Right ventricle myocardium inferior (tissue), 1 donor: ENCODE data around the gene TUFT1. TPM values are rescaled to one million over a fixed set of nuclear protein-coding genes. Genes with fewer than 3 reads are reported as not detected.
"Not testable (repeated sequence)": the region's sequence is repeated elsewhere in the genome, so short reads cannot be mapped to it uniquely, and the experiment has no call there.

Source experiments
- ATAC-seq: fragments of 200-7000 bp; cut with Tn5 transposase; one replicate; pipeline ENCODE4 v1.9.1; 2020; ENCODE audit warnings: mild to moderate bottlenecking, moderate library complexity
- DNase-seq: peaks from one replicate; pipeline ENCODE4 v3.0.0; 2021; ENCODE audit errors: missing footprints
- intact Hi-C: fragments of 100-400 bp; cut with DNase I; formaldehyde crosslinking; loops from one replicate; pipeline ENCODE4 v1.11.0; 2022
- total RNA-seq: library from RNA; stranded (reverse); fragmentation: NEBNext Ultra II Directional; extraction: Animal tissue kit (Norgen Biotek cat#: 25700); gene quantifications from one replicate; pipeline ENCODE4 v1.2.1, GENCODE V29; 2021
- donor health status: DM: no; HTN: yes; CAD: no; lungs with severe emphysema.

TUFT1 gene
- total RNA-seq, 1 donor from 2014 or later: 3.5 TPM

DNA sequence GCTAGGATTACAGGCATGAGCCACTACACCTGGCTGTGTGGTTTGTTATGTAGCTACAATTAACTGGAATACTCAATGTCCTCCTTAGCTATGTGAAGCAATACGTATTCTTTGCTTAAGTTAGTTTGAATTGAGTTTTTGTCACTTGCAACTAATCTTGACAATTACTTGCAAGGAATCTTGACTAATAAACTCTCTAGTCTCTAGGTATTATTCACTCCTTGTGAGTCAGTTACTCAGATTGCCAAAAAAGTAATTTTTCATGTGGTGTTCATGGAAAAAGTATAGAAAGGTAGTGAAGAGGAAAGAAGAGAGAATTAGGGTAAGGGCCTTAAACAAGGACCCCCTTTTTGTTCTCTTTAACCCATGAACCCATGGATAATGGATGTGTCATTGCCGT is 64.2 kb downstream of the TUFT1 start:
- DNase-seq: no peak
- intact Hi-C loops: no loop called here
- ATAC-seq: no peak

DNA sequence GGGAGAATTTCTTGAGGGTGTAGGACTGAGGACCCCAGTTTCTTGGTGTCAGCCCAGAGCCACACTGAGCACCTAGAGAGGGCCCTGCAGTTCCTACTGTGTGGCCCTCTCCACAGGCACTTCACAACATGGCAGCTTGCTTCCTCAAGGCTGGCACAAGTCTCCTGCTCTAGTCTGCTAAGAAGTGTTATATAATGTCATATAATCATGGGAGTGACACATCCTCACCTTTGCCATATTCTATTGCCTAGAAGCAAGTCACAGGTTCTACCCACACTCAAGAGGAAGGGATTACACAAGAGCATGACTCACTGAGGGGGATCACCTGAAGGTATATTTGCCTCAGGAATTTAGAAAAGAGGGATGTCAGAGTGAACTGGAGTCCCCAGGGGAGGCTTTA is 66.3 kb downstream of the TUFT1 start:
- intact Hi-C loops: no loop called here
- DNase-seq (no peak), ATAC-seq (no peak)

DNA sequence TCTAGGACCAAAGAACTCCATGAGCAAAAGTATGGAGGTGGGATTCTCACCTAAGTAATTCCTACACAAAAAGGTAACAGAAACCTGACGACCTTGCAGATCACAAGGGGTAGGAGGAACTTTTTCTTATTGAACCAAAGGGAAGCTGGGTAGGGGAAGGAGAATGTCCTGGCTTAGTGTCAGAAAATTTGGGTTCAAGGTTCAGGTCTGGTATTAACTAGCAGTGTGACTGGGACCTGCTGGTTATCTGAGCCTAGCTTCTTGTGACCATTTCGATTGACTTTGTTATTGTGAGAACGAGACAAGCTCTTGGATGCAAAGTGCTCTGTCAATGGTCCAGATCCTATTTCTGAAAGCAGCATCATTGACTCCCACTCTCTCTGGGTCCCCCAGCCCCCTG is 66.7 kb downstream of the TUFT1 start:
- intact Hi-C loops: no loop called here
- DNase-seq: no peak
- ATAC-seq: no peak

DNA sequence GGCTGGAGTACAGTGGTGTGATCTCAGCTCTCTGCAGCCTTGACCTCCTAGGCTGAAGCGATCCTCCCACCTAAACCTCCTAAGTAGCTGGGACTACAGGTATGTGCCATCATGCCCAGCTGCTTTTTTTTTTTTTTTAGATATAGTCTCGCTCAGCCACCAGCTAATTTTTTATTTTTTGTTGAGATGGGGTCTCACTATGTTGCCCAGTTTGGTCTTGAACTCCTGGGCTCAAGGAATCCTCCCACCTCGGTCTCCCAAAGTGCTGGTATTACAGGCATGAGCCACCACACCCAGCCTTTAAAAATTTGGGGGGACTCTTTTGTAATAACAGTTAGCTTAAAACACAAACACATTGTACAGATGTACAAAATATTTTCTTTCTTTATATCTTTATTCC is 70.0 kb downstream of the TUFT1 start:
- no peak for ATAC-seq
- intact Hi-C loops: no loop called here
- DNase-seq: no peak

DNA sequence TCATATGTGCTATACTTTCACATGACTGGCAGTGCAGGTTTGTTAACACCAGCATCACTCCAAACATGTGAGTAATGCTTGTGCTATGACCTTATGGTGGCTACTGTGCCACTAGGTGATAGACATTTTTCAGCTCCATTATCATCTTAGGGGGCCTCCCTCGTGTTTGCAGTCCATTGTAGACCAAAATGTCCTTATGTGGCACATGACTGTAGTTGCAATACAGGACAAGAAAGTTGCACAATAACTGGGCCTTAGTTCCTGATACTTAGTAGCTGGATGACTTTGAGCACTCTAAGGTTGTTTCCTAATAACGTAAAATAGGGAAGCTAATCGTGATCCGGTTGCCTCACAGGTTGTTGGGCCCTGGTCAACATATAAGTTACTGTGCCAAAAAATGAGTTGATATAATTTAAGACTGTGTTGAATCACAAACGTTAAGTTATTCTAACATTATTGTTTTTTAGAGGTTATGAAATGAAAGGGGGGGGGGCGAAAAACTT is 71.2 kb downstream of the TUFT1 start:
- ATAC-seq (peak; percentile 54), DNase-seq (no peak)
- intact Hi-C loops: no loop called here

DNA sequence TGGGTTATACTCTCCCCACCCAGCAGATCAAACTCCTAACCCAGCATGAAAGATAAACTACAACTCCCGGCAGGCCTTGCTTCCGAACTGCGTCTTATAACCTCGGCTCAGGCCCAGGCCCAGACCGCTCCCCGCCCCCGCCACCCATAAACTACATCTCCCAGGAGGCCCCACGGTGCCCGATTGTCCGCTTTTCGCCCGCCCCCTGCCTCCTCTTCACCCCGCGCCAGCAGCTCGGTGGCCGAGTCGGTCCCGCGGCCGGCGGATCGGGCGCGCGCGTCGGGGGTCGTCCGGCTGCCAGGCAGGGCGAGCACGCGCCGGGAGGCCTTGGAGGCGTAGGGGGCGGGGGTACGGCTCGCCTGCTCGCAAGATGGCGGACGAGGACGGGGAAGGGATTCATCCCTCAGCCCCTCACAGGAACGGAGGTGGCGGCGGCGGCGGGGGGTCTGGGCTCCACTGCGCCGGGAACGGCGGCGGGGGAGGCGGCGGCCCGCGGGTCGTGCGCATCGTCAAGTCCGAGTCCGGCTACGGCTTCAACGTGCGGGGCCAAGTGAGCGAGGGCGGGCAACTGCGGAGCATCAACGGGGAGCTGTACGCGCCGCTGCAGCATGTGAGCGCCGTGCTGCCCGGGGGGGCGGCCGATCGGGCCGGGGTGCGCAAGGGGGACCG is 71.9 kb downstream of the TUFT1 start, which contains the start of gene SNX27:
Gene SNX27 (plus strand): TSS at position 219 of the 669 bp plus-strand sequence. CDS start 152 bp downstream, at position 371.
- ATAC-seq (peak; percentile 97), DNase-seq (peak; percentile 95)
- intact Hi-C loops: no loop called here

DNA sequence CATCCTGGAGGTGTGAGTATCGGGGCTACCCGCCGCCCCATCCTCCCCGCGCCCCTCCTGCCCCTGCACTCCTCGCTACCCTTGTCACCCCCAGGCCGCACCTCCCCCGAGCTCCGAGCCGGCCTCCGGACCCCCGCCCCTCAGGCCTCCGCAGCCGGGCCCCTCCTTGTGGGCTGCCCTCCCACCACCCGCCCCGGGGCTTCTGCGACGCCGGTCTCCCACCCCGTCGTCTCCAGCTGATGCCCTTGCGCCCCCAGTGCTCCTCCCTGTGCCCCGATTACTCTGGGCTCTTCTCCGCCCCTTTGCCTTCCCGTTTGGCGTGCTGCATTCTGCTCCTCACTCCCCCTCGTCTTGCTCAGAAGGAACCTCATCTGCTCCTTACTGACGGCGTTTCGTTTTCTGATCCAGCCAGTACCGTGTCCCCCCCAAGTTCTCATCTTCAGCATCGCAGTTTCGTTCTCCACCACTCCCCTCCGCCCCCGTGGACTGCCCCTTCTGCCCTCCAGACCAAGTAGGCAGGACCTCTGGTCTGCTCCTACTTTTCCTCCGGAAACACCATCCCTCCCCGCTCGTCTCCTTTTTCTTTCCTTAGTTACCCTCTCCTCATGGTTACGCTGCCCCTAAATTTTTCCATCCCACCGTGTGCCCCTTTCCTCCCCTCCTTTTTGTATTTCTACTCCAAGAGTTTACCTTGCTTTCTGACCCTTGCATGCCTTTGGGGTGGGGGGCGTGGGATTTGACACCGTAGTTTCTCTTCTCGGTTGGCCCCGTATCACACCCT is 72.6 kb downstream of the TUFT1 start:
- intact Hi-C loops: no loop called here
- peak; percentile 60 for DNase-seq
- peak; percentile 14 for ATAC-seq

GRCh38 chr1:151613282-151613780 is 73.2 kb downstream of the TUFT1 start:
- intact Hi-C loops: no loop called here
- DNase-seq (no peak), ATAC-seq (no peak)

DNA sequence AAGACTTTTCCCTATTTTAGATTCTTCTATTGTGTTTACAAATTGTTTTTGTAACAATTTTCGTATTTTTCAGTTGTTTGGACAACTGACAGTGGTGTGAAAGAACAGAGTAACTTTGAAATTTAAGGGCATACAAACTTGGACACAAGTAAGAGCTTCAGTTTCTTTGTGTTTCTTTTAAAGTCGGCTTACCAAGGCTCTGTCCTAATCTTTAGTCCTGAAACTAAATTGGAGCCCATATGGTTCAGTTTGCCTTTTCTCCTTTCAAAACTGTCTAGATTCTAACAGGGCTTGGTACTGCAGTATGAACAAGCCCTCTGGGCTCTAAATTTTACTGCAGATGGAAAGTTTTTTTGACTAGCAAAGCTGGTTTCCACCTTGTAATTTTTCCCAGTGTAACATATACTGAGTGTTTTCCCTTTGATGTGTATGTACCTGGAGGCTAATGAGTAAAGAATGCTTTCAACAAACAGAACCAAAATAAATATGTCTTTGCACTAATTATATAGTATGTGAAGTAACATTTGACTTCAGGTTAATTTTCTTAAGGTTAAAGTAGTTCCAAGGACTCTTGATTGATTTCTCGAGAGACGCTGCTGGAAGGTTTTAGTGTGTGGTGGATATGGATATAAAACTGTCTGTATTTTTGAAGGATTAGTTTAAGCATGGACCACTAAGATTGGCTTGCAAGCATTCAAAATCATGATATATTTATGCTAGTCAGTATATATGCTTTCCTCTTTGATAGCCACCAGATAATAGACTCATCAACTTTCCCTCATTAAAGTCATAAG is 75.8 kb downstream of the TUFT1 start:
- intact Hi-C loops: no loop called here
- no peak for DNase-seq
- ATAC-seq: no peak

- intact Hi-C loops: no loop called here
- ATAC-seq (no peak), DNase-seq (no peak)
These were observed 76.4 kb downstream of the TUFT1 start for GRCh38 chr1:151616505-151616849.

GRCh38 chr1:151618003-151618402 is 77.9 kb downstream of the TUFT1 start:
- no peak for DNase-seq
- intact Hi-C loops: no loop called here
- no peak for ATAC-seq

GRCh38 chr1:151618470-151618869 is 78.4 kb downstream of the TUFT1 start:
- ATAC-seq: no peak
- intact Hi-C loops: no loop called here

DNA sequence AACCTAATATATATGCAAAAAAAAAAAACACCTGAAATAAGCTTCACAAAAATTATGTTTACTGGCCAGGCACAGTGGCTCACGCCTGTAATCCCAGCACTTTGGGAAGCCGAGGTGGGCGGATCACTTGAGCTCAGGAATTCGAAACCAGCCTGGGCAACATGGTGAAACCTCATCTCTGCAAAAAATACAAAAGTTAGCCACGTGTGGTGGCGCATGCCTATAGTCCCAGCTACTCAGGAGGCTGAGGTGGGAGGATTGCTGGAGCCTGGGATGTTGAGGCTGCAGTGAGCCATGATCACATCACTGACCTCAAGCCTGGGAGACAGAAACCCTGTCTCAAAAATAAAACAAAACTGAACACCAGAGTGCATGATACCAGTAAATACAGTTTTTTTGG is 78.9 kb downstream of the TUFT1 start:
- DNase-seq, ATAC-seq, intact Hi-C loops: not testable (repeated sequence)

More at GRCh38 chr1:151618470-151618869, 78.4 kb downstream of the TUFT1 start:
- DNase-seq: no peak

- DNase-seq (no peak), ATAC-seq (no peak)
- intact Hi-C loops: no loop called here
These were observed 79.5 kb downstream of the TUFT1 start for GRCh38 chr1:151619489-151620093.

GRCh38 chr1:151620286-151620685 is 80.2 kb downstream of the TUFT1 start:
- DNase-seq (no peak), ATAC-seq (peak; percentile 83)
- intact Hi-C loops: no loop called here

- intact Hi-C loops: no loop called here
- DNase-seq (no peak), ATAC-seq (peak; percentile 56)
These were observed 81.2 kb downstream of the TUFT1 start for GRCh38 chr1:151621351-151621750.

DNA sequence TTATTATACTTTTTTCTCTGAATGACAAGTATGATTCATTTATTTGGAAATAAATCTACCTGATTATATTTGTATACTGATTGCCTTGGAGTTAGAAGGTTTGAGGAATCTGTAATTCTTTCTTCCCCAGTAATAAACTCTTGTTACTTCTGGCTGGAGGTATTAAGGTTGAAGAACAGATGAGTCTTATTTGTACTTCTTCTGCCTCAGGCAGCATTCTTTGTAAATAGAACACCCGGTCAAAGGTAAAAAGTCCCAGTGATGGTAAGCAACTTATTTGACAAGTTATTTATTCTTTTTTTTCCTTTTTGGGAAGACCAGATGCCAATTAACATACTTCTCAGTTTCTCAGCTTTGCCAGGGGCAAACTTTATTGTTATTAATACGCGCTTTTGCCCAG is 84.7 kb downstream of the TUFT1 start:
- intact Hi-C loops: no loop called here
- ATAC-seq (no peak), DNase-seq (no peak)

DNA sequence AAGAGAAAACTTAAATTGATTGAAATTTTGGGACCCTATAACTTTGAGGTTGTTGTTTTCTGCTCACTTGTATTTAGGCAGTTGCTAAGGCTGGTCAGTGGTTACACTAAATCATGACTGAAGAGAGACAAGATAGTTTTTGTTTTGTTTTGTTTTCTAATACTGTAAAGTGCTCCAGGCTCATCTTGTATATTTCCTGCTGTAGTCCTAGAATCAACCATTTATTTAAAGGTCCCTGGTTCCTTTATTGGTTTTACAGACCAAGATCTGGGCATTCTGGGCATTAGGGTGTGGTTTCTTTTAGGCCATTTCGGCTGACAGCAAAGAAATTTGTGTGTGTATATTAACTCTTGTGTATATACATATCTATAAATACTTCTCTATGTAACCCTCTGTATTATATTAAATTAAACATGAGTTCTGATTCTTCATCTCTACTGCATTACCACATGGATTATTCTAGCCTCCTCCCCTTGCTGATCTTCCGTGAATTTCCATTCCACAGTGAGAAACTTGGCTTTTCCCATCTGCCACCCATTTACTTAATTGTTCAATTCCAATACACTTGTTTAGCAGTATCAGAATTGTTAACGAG is 86.7 kb downstream of the TUFT1 start:
- intact Hi-C loops: no loop called here

More for the DNA sequence above, 86.7 kb downstream of the TUFT1 start:
- ATAC-seq (no peak), DNase-seq (no peak)
